LNCaP clone FGC (cell line): ENCODE measurements around the gene CERKL.

Experiments used
- DNase-seq: peaks from one replicate; pipeline ENCODE4 v3.0.0-alpha.2; 2011; ENCODE audit warnings: low read depth
- H3K4me3 ChIP-seq: 2 replicates; pipeline ENCODE4 v1.5.1; 2011; ENCODE audit warnings: mild to moderate bottlenecking, low read depth, low read length, control low read depth
- TF ChIP-seq, protein P1 (sequence below): IDR thresholded peaks from 2 replicates; pipeline ENCODE4 v1.5.1; 2012; ENCODE audit warnings: mild to moderate bottlenecking; ENCODE audit not compliant: control insufficient read depth, insufficient read depth; ENCODE audit errors: extremely low read depth

The CERKL gene

DNA sequence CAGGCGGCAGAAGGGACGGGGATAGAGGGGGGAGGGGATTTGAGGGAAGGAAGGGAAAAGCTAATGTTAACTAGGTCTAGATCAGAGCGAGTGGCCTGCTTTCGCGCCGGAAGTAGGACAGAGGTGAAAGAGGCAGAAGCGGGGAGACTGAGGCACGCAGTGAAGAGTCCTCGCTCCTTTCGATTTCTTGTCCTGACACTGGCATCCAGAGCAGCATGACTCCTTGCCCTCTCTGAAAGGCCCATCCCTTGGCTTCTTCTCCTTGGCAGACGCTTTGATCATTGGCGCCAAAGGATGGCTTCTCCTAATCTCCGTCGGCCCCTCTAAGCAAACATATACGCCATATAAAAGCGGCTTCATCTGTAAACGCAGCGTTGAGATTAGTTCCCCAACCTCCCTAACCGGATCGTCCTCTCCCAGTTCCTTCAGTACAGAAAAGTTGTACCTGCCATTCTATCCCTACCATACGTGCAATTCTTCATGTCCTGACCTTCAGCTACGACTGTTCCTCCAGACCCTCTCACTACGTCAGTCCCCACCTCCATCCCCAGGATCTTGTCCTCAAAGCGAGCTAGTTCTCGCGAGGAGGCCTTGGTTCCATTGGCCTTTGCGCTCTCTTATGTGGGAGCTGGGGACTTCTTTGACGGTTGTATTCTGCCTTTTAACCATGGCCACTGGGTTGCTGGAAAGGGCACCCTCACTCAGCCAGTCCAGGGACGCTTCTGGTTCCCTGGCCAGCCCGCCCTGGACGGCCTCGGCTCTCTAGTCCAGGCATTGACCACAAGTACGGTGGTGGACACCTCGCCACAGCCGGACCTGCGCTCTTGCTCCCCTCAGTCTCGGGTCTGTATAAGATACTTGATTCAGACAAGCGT, 24.3 kb upstream of the CERKL start:
- no peak overlapping the region for H3K4me3 ChIP-seq
- DNase-seq: no peak
- TF ChIP-seq, protein P1, sequence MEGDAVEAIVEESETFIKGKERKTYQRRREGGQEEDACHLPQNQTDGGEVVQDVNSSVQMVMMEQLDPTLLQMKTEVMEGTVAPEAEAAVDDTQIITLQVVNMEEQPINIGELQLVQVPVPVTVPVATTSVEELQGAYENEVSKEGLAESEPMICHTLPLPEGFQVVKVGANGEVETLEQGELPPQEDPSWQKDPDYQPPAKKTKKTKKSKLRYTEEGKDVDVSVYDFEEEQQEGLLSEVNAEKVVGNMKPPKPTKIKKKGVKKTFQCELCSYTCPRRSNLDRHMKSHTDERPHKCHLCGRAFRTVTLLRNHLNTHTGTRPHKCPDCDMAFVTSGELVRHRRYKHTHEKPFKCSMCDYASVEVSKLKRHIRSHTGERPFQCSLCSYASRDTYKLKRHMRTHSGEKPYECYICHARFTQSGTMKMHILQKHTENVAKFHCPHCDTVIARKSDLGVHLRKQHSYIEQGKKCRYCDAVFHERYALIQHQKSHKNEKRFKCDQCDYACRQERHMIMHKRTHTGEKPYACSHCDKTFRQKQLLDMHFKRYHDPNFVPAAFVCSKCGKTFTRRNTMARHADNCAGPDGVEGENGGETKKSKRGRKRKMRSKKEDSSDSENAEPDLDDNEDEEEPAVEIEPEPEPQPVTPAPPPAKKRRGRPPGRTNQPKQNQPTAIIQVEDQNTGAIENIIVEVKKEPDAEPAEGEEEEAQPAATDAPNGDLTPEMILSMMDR: no peak

DNA sequence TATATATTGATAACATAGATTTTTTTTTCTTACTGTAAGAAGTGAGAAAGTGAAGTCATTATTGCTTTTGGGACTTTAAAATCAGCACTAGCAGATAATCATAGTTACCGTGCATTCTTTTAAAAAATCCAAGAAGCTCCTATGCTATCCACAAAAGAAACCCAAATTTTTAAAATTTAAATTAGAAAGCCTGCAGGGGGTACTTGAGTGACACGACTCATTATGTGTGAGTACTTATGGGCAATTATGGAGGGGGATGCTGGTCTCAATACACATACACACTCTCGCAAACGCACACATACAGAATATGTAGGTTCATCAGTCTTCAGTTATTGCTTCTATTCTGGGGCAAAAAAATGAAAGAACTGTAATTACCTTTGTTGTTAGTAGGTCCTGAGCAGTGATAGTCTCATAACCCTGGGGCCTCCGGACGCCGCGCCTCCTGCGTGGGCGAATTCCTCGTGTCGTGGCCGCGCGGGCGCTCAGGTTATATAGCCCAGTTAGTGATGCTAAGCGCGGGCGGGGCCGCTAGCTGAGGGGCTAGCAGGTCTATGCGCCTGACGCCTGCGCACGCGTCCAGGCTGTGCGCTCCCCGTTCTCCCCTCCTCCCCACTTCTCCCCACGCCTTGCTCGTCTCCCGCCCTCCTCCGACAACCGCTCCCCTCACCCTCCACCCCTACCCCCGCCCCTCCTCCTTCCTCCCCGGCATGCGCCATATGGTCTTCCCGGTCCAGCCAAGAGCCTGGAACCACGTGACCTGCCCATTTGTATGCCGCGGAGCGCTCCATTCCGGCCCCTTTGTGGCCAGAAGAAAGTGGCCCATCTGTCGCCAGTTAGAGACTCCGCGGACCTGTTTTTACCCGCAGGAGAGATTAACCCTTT, 23.4 kb upstream of the CERKL start, which contains the start of gene NEUROD1:
TSS of gene NEUROD1 (minus strand) at position 463 of the 882 bp plus-strand sequence. CDS start 1,657 bp downstream, outside the sequence.
- TF ChIP-seq, protein P1: no peak
- DNase-seq: no peak
- H3K4me3 ChIP-seq: no peak within 1 kb of the TSS

DNA sequence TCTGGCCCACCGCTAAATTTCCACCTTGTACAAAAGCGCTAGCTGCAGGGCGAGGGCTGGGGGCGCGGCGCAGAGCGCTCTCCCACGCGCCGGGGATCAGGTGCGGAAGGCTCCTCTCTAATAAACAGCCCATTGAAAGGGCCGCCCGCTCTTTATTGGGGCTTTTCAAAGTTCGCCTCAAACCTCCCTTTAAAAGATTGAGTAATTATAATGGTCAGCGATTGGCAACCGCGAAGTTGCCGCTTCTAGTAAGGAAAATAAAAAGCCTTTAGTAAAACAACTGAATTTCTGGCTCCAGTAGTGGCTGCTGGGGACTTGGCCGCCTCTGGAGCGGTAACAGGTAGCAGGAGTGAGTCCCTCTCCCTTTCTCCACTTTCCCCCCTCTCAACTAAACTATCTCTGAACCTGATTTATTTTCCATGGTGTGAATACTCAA, 22.7 kb upstream of the CERKL start:
- TF ChIP-seq, protein P1: no peak
- no peak overlapping the region for H3K4me3 ChIP-seq
- no peak for DNase-seq

DNA sequence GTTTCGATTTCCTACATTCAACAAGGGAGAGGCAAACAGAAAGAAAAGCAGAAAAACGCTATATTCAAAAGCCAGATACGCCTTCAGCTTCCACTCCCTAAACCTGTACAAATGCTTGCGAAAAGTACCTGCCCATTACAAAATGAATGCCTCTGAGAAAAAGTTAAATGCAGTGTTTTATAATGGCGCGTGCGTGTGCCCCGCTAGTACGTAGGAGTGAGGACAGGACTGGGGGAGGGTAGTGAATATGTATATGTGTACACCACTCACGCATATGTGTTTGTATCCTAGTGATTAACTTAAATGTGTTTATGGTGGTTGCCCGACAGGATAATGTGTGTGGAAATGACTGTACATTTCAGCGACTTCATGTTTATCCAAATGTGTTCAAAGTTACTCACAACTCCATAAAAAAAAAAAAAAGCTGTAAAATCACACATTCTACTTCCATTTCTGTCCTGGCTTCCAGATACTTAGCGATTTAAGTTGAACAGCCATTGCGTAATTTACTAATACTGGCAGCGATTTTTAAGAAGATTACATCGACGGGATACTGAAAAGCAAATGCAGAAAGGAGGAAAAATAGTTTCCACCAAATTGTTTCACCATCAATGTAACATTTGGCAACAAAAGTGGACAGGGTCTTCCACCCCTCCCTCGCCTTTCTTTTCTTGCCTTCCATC, 22.1 kb upstream of the CERKL start:
- TF ChIP-seq, protein P1: no peak
- H3K4me3 ChIP-seq: no peak overlapping the region
- no peak for DNase-seq

DNA sequence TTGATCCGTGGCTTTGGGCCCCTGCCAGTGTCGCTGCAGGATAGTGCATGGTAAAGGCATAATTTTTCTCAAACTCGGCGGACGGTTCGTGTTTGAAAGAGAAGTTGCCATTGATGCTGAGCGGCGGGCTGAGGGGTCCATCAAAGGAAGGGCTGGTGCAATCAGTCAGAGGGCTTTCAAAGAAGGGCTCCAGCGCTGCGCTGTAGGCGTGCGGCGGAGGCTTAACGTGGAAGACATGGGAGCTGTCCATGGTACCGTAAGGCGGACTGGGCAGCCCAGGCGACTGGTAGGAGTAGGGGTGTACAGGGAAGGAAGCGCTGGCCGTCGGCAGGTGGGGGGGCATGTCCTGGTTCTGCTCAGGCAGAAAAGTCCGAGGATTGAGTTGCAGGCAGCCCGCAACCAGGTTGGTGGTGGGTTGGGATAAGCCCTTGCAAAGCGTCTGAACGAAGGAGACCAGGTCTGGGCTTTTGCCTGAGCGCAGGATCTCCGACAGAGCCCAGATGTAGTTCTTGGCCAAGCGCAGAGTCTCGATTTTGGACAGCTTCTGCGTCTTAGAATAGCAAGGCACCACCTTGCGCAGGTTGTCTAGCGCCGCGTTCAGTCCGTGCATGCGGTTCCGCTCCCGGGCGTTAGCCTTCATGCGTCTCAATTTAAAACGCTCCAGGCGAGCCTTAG, 21.1 kb upstream of the CERKL start:
- TF ChIP-seq, protein P1: no peak

DNA sequence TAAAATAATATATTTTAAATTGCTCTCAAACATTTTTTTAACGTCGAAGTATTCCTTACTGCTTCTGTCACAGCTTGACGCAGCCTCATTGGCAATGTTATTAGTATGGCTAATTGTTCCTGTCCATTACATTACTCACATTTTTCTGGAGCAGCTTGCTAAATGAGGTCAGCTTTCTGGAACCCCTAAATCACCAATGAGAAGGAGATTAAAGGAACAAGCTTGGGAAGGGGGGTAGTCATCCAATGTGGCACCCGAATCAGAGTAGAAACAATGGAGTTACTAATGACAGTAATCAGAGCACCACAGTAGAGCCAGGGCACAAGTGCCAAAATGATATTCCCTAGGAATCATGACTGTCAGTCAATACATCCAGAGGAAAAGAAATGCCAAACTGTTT, 18.3 kb upstream of the CERKL start:
- DNase-seq: no peak
- TF ChIP-seq, protein P1: no peak

More for the DNA sequence above, 21.1 kb upstream of the CERKL start:
- no peak overlapping the region for H3K4me3 ChIP-seq
- peak; percentile 36 for DNase-seq

More for the DNA sequence above, 18.3 kb upstream of the CERKL start:
- no peak overlapping the region for H3K4me3 ChIP-seq
